ENCODE results near the gene CPLANE2.
"Not testable (repeated sequence)": the region's sequence is repeated elsewhere in the genome, so short reads cannot be mapped to it uniquely, and the experiment has no call there.

Gene CPLANE2

DNA sequence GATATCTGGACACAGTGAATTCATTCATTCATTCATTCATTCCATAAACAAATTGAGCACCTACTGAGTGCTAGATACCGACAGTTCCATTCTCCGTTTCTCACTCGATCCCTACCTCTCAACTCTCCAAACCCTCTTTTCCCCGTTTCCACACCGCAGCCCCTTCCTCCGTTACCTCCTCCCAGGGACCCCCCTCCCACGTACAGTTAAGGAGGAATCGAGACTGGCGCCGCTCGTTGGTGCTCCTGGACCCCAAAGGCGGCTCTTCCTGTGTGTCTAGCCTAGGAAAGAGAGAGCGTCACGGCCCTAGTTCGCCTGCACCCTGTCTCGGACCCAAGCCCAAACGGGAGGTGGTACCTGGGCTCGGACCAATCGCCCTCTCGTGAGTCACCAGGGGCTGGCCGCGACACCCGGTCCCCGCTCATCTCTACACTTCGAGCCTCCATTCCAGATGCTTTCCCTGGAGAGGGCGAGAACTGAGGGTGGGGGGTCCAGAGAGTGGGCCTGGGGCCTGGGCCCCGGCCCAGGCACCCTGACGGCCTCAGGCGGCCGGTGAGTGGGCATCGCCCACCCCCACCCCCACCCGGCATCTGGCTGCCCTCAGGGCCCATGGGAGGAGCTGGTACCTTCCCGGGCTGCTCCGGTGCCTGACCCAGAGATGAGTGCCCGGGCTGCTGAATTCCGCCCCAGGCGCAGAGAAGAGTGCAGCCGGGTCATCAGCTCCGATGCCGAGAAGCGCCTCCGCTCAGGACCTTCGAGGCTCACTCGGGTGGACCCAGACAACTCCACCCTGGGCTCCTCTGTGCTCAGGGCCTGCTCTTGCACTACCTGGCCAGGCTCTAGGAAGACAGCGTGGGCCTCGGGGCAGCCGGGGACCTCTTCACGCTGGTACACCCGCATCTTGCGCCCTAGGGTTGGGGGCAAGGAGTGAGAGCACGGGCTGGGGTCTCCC is 29.4 kb downstream of the CPLANE2 start:
- no peak for DNase-seq

DNA sequence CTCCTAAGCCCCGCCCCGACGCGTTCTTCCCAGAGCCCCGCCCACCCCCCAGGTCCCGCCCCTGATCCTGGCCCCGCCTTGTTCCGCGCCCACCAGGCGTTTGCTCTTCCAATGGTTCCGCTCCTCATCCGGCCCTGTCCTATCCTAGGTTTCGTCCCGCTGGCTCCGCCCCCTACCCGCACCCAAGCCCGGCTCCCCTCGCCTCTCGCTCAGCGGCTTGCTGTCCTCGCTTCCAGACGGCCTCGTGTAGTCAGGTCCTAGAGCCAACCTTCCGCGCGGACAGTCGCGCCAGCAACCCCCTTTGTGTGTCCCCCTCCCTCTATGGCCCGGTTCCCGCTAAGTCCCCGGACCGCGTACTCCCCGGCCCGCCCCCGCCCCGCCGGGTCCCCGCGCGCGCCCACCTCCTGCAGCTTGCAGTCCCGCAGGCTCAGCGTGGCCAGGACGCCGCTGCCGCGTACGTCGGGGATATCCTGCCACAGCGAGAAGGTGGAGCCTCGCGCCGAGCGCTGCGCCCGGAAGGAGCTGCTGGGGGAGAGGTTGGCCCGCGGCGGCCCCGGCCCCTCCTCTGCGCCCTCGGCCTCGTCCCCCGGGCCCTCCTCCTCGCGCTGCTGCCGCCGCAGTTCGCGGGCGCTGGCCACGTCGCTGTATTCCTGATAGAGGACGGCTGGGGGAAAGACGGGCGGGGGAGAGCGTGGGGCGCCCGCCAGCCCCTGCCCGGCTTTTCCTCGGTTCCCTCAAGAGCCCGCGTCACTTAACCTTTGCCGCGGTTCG is 30.3 kb downstream of the CPLANE2 start:
- peak; percentile 92 for DNase-seq

DNA sequence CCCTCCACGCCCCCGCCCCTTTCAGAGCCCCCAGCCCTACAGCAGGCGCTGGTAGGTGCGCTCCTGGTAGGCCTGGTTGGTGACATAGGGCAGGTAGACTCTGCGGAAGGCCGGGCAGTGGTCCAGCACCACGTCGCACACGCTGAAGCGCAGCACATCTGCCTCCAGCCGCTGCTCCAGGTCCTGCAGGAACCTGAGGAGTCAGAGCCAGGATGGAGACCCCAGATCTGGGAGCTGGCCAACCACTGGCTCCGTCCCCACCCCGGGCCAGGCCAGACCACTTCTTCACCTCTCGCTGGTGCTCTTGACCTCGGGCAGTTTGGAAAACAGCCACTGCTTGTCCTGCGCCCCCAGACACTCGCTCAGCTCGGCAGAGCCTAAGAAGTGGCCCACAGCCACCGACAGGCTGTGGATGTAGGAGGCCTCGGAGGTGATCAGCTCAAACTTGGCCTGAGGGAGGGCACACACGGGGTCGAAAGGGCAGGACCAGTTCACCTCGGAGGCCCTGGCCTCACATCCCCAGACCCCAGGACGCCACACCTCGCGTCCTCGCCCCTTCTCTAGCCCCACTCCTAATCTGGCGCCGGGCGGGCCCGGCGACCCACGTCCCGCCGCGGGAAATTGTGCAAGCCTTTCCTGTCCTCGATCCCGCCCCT is 31.0 kb downstream of the CPLANE2 start:
- DNase-seq, result no peak

GRCh38 chr1:16205334-16205671 is 31.7 kb downstream of the CPLANE2 start:
- DNase-seq, result no peak

- peak; percentile 47 for DNase-seq
These were observed 32.2 kb downstream of the CPLANE2 start for GRCh38 chr1:16204634-16205333.

DNA sequence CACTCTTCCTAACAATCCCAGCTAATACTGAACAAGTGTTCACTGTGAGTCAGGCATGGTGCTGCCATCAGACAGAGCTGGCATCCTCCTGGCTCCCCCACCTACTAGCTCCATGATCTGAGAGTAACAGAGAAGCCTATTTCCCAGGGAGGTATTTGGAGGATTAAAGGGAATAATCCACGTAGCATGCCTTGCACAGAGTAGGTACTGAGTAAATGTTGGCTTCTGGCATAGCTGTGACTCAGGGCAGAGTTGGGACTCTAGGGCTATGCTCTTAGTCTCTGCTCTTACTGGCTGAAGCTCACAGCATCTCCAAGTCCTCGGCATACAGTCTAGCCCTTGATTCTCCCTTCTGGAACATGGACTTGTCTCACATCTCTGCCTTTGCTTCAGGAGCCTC is 32.8 kb downstream of the CPLANE2 start:
- no peak for DNase-seq

- no peak for DNase-seq
These were observed 33.4 kb downstream of the CPLANE2 start for GRCh38 chr1:16203550-16203949.

DNA sequence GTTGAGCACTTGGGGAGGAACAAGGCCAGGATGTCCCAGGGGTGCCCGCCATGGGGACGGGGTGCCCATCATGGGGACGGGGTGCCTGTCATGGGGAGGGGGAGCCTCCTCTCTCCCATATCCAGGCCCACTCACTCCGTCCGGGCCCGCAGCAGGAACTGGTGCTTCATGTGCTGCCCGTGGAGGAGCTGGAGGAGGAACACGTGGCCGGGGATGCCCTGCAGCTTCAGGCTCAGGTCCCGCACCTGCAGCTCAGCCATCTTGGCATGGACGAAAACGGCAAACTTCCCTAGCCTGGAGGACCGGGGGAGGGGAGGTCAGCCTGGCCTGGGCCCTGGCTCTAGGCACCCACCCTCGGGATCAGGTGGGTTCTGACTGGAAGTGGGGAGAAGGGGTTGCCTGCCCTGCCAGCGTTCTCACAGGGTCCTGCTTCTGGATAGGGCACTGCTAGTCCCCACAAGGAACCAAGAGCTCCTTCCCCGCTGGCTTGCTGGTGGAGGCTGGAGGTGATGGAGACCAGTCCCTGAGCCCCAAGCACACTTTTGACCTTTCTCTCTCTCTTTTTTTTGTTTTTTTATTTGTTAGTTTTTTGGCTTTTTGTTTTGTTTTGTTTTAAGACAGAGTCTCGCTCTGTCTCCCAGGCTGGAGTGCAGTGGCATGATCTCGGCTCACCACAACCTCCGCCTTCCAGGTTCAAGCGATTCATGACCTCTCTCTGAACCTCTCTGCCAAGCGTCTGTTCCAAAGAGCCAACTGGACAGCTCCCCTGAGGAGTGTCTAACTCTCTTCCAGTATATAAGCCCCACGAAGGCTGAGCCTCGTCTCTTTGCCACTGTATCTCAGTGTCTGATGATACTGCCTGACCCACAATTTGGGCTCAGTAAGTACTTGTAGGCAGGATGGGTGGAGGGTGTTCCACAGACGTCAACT is 34.4 kb downstream of the CPLANE2 start:
- DNase-seq, result no peak

DNA sequence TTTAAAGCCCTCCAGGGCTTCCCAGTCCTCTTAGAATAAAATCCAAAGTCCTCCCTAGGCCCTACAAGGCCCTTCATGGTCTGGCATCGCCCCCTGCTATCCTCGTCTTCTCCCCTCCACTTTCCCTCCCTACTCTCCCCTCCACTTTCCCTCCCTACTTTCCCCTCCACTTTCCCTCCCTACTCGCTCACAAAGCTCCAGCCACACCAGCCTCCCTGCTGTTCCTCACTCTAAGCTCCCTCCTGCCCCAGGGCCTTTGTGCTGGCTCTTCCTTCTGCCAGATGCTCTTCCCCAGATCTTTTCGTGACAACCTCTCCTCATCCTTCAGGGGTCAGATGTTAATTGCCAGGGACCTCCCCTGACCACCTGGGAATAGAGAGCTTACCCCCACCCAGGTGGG is 37.3 kb downstream of the CPLANE2 start:
- no peak for DNase-seq

GRCh38 chr1:16199157-16199501 is 37.9 kb downstream of the CPLANE2 start:
- no peak for DNase-seq

- DNase-seq, result no peak
These were observed 38.4 kb downstream of the CPLANE2 start for GRCh38 chr1:16198444-16199156.

GRCh38 chr1:16196874-16197273 is 40.1 kb downstream of the CPLANE2 start:
- no peak for DNase-seq

DNA sequence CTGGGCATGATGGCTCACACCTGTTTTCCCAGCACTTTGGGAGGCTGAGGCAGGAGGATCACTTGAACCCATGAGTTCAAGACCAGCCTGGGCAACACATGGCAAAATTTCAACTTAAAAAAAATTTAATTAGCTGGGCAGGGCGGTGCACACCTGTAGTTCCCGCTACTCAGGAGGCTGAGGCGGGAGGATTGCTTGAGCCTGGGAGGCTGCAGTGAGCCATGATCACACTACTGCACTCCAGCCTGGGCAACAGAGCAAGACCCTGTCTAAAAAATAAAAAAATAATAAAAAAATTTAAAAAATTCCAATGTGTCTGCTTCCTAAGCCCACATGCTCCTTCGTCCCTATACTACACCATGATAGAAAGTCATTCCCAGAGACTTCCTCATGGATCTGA is 40.8 kb downstream of the CPLANE2 start:
- DNase-seq, result not testable (repeated sequence)

GRCh38 chr1:16195518-16195905 is 41.5 kb downstream of the CPLANE2 start:
- DNase-seq, result no peak

DNA sequence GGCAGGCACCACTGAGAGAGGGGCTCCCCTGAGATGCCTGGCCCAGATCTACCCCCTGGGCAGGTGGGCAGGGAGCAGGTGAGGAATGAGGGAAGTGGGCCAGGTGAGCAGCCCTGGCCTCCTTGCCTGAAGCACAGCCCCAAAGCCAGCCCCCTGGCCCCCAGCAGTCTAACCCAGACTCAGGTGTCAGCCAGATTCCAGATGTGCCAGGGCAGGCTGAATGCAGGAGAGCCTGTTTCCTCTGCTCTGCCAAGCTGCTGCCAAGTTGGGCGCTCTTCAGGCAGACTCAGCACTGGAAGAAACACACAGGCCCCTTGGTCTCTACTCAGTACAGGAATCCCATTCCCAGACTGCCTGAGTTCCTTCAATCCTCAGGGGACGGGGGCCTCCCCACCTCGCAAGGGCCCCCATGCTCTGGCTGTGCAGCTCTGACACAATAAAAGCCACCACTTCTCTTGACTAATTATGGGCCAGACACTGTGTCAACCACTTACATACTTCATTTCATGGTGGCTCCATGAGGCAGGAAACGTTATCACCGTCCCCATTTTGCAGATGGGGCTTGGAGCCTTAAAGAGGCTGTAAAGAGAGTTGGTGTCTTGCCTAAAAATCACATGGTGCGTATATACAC is 45.0 kb downstream of the CPLANE2 start:
- no peak for DNase-seq

GRCh38 chr1:16191309-16191708 is 45.7 kb downstream of the CPLANE2 start:
- no peak for DNase-seq

DNA sequence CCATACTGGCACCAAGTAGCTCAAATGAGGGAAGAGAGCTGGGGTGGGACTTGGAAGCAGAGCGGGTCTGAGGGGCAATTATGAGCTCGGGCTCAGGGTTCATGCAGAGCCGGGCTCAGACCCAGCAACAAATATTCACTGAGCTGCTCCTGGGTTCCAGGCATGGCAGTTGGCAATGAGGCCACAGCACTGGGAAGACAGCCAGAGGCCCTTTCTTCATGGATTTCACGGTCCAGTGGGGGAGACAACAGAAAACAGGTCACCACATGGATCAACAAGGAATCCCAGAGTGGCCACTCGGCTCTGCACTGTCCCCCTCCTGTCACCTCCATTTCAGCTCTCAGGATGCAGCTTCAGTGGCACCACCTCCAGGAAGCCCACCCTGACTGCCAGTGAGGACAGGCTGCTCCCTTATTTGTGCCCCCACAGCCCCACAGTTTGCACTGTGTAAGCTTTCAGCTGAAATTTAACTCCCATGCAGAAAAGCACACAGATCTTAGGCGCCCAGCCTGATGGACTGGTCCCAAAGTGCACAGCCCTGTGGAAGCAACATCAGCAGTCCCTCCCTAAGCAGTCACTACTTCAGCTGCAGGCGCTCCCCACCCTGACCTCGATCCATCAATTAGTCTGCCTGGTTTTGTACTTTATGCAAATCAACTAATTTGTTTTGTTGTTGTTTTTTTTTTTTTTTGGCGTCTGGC is 46.9 kb downstream of the CPLANE2 start:
- DNase-seq, result no peak

DNA sequence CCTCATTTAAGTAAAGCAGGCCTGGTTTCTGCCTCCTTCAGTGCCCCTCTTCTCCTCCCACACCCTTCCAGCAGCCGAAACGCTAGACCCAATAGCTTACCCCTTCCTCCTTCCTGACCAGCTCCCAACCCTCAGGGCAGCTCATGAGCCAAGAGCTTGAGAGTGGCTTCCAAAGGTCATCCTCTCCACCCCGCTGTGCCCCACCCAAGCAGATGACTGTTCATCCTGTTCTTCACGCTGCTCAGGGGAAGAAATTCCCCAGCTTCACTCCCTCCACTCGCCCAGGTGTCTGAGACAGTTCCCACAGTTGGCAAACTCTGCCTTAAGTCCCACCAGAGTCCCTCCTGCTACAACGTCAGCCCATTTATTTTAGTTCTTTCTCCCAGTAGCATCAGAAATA is 48.0 kb downstream of the CPLANE2 start:
- no peak for DNase-seq

DNA sequence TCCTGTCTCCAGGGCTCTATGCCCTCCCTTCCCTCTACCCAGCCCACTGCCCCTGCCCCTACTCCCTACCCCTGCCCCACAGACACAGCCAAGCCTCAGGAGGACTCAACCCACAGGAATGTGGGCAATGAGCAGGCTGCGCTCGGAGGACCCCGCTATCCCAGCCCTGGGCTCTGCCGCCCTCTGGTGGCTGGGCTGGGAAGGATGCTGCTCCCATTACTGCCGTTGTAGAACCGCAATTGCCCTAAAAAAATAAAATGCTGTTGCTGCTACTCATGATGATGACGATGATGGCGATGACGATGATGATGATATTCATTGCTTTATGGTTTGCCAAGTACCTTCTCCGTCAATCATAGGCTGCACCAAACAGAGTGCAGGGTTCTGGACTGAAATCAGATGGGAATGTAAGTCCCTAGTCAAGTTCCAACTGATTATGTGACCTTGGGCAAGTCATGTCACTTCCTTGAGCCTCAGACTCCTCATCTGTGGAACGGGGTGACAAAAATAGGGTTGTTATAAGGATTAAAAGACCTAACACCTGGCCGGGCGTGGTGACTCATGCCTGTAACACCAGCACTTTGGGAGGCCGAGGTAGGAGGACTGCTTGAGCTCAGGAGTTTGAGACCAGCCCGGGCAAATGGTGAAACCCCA is 49.1 kb downstream of the CPLANE2 start:
- DNase-seq, result peak; percentile 81

Measured in activated CD8-positive, alpha-beta memory T cell treated with anti-CD3 and anti-CD28 coated beads, Interleukin-2, amount 50 U/mL, for 4 hours (primary cell).